Measurements from ENCODE around the gene CDAN1.
"Not testable (repeated sequence)": the region's sequence is repeated elsewhere in the genome, so short reads cannot be mapped to it uniquely, and the experiment has no call there.

CDAN1 gene

DNA sequence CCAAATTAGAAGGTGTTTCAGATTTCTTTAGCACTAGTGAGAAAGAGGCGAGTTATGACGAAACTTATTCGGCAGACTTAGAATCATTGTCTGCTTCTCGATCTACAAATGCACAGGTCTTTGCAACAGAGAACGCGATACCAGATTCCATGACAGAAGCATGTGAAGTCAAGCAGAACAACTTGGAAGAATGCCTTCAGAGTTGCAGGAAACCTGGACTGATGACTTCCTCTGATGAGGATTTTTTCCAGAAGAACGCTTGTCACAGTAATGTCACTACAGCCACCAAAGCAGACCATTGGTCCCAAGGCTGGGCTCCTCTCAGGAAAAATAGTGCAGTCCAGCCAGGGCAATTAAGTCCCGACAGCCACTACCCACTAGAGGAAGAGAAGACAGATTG is 50.6 kb downstream of the CDAN1 start:
- H3K27me3 Mint-ChIP-seq (ENCODE audit: low read depth, poor library complexity) = no peaks in the 10 kb centered on the region
- H3K4me3 Mint-ChIP-seq = no peak overlapping the region
- no peaks in the 10 kb centered on the region for H3K9me3 Mint-ChIP-seq
- H3K27ac Mint-ChIP-seq = peak overlapping the region; percentile 54
- peaks cover 6% of the 10 kb centered on the region for H3K4me1 Mint-ChIP-seq
- peaks cover 60% of the 10 kb centered on the region for H3K36me3 Mint-ChIP-seq (ENCODE audit: low read depth)
- no peak for DNase-seq
- TF ChIP-seq CTCF (IDR thresholded peaks at IDR 0.05) = no peak

DNA sequence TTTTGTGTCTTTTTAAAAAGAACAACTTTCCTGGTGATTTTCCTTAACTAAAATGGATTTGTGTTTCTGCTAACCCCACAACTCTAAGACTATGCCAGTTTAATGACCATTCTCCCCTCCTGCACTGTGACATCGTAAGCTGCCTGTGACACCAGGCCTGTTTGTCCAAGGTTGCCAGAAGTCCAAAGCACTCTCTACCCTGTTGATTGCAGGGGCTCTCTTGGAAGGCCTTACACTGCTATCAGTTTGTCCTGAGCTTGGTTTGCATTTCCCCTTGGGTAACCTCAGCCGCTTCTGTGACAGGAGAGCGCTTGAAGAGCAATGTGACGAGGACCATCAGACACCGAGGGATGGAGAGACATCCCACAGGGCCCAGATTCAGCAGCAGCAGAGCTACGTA is 55.8 kb downstream of the CDAN1 start:
- peaks cover 2% of the 10 kb centered on the region for H3K4me1 Mint-ChIP-seq
- no peak overlapping the region for H3K4me3 Mint-ChIP-seq
- no peak for TF ChIP-seq CTCF (IDR thresholded peaks at IDR 0.05)
- DNase-seq = no peak
- peak overlapping the region; percentile 38 for H3K27ac Mint-ChIP-seq
- no peaks in the 10 kb centered on the region for H3K27me3 Mint-ChIP-seq (ENCODE audit: low read depth, poor library complexity)
- H3K9me3 Mint-ChIP-seq = no peaks in the 10 kb centered on the region
- peaks cover 40% of the 10 kb centered on the region for H3K36me3 Mint-ChIP-seq (ENCODE audit: low read depth)

GRCh38 chr15:42680142-42680482 is 56.8 kb downstream of the CDAN1 start:
- not testable (repeated sequence) for H3K27ac Mint-ChIP-seq; H3K4me1 Mint-ChIP-seq; H3K9me3 Mint-ChIP-seq; H3K27me3 Mint-ChIP-seq (ENCODE audit: low read depth, poor library complexity); DNase-seq; H3K4me3 Mint-ChIP-seq
- peaks cover 37% of the 10 kb centered on the region for H3K36me3 Mint-ChIP-seq (ENCODE audit: low read depth)

GRCh38 chr15:42679285-42680141 is 57.4 kb downstream of the CDAN1 start:
- no peaks in the 10 kb centered on the region for H3K9me3 Mint-ChIP-seq
- no peaks in the 10 kb centered on the region for H3K27me3 Mint-ChIP-seq (ENCODE audit: low read depth, poor library complexity)
- no peak for DNase-seq
- no peak for TF ChIP-seq CTCF (IDR thresholded peaks at IDR 0.05)
- no peaks in the 10 kb centered on the region for H3K4me1 Mint-ChIP-seq
- H3K4me3 Mint-ChIP-seq = no peak overlapping the region
- H3K27ac Mint-ChIP-seq = peak overlapping the region; percentile 65
- H3K36me3 Mint-ChIP-seq (ENCODE audit: low read depth) = peaks cover 37% of the 10 kb centered on the region

DNA sequence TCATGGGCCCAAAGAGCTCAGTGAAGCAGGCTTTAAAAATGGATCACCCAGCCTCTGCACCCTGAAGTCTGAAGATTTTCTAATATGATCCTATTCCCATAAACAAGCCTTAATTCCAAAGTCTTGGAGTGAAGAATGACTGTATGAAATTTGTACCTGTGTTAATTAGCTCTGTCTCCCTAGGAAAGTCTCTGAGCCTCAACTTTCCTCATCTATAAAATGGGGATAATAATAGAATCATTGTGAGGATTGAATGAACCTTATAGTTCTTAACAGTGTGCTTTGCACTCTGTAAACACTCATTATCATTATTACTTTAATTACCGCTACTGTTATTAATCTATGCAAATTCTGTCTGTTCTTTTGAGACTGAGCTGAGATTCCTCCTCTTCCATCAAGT is 61.9 kb downstream of the CDAN1 start:
- Mint-ChIP-seq H3K4me3 (no peak overlapping the region), H3K27me3 (ENCODE audit: low read depth, poor library complexity) (no peaks in the 10 kb centered on the region), H3K4me1 (no peaks in the 10 kb centered on the region), H3K9me3 (no peaks in the 10 kb centered on the region), H3K36me3 (ENCODE audit: low read depth) (peaks cover 15% of the 10 kb centered on the region), H3K27ac (no peak overlapping the region)
- no peak for DNase-seq
- TF ChIP-seq CTCF (IDR thresholded peaks at IDR 0.05) = no peak

DNA sequence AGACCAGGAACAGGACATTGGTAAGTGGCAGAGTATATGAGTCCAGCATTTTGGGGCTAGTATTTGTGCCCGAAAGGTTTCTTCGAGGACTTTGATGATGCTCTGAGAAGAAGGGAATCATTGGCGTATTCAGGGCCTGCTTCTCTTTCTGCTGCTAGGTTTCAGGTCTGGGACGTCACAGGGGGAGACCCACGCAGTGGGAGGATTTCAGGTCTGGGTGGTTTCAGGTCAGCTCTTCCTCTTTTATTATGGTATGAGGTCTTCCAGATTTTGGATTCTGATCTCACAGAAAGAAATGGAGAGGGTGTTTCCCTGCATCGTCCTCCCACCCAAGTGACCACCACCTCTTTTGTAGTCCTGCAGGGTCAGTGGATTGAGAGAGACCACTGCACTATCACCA is 62.5 kb downstream of the CDAN1 start:
- H3K27me3 Mint-ChIP-seq (ENCODE audit: low read depth, poor library complexity) = no peaks in the 10 kb centered on the region
- H3K4me3 Mint-ChIP-seq = no peak overlapping the region
- no peak for DNase-seq
- peak overlapping the region; percentile 51 for H3K27ac Mint-ChIP-seq
- no peaks in the 10 kb centered on the region for H3K4me1 Mint-ChIP-seq
- H3K9me3 Mint-ChIP-seq = no peaks in the 10 kb centered on the region
- no peak for TF ChIP-seq CTCF (IDR thresholded peaks at IDR 0.05)
- peaks cover 17% of the 10 kb centered on the region for H3K36me3 Mint-ChIP-seq (ENCODE audit: low read depth)

Data from nephron progenitor cell (in vitro differentiated cells).